ENCODE measurements around the gene NTM.

- TF ChIP-seq EZH2 (IDR thresholded peaks at IDR 0.05; ENCODE audit: insufficient read depth, poor library complexity, severe bottlenecking) = no peak
- no peak for TF ChIP-seq EZH2phosphoT487 (IDR thresholded peaks at IDR 0.05; ENCODE audit: insufficient read depth, low read depth)
Measured at GRCh38 chr11:131763193-131763890, 392.9 kb downstream of the NTM start.

Data from GM23248 (cell line).